Measurements from ENCODE around the gene HNRNPR. TPM values are rescaled to one million over a fixed set of nuclear protein-coding genes. Genes with fewer than 3 reads are reported as not detected.

Gene HNRNPR
- total and polyA plus RNA-seq, 9 of the 15 experiments (the other 6 are each of a cell fraction or from before 2014, with no cell fraction given), result 80.9 to 372 (median 301) TPM

- TF ChIP-seq, protein P1, sequence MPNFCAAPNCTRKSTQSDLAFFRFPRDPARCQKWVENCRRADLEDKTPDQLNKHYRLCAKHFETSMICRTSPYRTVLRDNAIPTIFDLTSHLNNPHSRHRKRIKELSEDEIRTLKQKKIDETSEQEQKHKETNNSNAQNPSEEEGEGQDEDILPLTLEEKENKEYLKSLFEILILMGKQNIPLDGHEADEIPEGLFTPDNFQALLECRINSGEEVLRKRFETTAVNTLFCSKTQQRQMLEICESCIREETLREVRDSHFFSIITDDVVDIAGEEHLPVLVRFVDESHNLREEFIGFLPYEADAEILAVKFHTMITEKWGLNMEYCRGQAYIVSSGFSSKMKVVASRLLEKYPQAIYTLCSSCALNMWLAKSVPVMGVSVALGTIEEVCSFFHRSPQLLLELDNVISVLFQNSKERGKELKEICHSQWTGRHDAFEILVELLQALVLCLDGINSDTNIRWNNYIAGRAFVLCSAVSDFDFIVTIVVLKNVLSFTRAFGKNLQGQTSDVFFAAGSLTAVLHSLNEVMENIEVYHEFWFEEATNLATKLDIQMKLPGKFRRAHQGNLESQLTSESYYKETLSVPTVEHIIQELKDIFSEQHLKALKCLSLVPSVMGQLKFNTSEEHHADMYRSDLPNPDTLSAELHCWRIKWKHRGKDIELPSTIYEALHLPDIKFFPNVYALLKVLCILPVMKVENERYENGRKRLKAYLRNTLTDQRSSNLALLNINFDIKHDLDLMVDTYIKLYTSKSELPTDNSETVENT (CRISPR knock-in tag; IDR thresholded peaks at IDR 0.05), result no peak
- TF ChIP-seq EGR1 (conservative IDR thresholded peaks at IDR 0.05), result no peak
- TF ChIP-seq ZNF76 (CRISPR knock-in tag; IDR thresholded peaks at IDR 0.05; ENCODE audit: borderline replicate concordance), result no peak
- TF ChIP-seq ESRRB (CRISPR knock-in tag; IDR thresholded peaks at IDR 0.05; ENCODE audit: borderline replicate concordance), result no peak
- TF ChIP-seq ZNF785 (CRISPR knock-in tag; IDR thresholded peaks at IDR 0.05), result no peak
- TF ChIP-seq MEIS2 (IDR thresholded peaks at IDR 0.05; ENCODE audit: partially characterized antibody), result no peak
- TF ChIP-seq SNAPC5 (CRISPR knock-in tag; IDR thresholded peaks at IDR 0.05), result no peak
- peak; percentile 89 for TF ChIP-seq HDGF (IDR thresholded peaks at IDR 0.05)
- TF ChIP-seq, protein P2, sequence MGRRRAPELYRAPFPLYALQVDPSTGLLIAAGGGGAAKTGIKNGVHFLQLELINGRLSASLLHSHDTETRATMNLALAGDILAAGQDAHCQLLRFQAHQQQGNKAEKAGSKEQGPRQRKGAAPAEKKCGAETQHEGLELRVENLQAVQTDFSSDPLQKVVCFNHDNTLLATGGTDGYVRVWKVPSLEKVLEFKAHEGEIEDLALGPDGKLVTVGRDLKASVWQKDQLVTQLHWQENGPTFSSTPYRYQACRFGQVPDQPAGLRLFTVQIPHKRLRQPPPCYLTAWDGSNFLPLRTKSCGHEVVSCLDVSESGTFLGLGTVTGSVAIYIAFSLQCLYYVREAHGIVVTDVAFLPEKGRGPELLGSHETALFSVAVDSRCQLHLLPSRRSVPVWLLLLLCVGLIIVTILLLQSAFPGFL (CRISPR knock-in tag; IDR thresholded peaks at IDR 0.05), result no peak
- no peak for TF ChIP-seq MEF2A (IDR thresholded peaks at IDR 0.05; ENCODE audit: control insufficient read depth, low read depth, low read length)
- no peak for TF ChIP-seq POLR2A (conservative IDR thresholded peaks at IDR 0.05)
- TF ChIP-seq FIP1L1 (IDR thresholded peaks at IDR 0.05; ENCODE audit: low read depth, low read length, poor library complexity, severe bottlenecking), result no peak
- no peak for TF ChIP-seq ZZZ3 (IDR thresholded peaks at IDR 0.05)
- TF ChIP-seq PYGO2 (tag; IDR thresholded peaks at IDR 0.05), result no peak
- no peak for TF ChIP-seq ZKSCAN1 (IDR thresholded peaks at IDR 0.05; ENCODE audit: low read depth, low read length)
- TF ChIP-seq, protein P3, sequence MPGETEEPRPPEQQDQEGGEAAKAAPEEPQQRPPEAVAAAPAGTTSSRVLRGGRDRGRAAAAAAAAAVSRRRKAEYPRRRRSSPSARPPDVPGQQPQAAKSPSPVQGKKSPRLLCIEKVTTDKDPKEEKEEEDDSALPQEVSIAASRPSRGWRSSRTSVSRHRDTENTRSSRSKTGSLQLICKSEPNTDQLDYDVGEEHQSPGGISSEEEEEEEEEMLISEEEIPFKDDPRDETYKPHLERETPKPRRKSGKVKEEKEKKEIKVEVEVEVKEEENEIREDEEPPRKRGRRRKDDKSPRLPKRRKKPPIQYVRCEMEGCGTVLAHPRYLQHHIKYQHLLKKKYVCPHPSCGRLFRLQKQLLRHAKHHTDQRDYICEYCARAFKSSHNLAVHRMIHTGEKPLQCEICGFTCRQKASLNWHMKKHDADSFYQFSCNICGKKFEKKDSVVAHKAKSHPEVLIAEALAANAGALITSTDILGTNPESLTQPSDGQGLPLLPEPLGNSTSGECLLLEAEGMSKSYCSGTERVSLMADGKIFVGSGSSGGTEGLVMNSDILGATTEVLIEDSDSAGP (CRISPR knock-in tag; IDR thresholded peaks at IDR 0.05), result no peak
- TF ChIP-seq BCOR (IDR thresholded peaks at IDR 0.05), result 0 out of 2 replicates have a peak, but pooled peaks have one; percentile 10
- TF ChIP-seq GABPA (tag; conservative IDR thresholded peaks at IDR 0.05; ENCODE audit: low read depth), result no peak
- no peak for TF ChIP-seq ZNF184 (CRISPR knock-in tag; IDR thresholded peaks at IDR 0.05)
- no peak for TF ChIP-seq SIX5 (IDR thresholded peaks at IDR 0.05; ENCODE audit: borderline replicate concordance in 1 of 2, insufficient read depth in 1 of 2, low read depth in 1 of 2, low read length in 2 of 2)
- TF ChIP-seq LARP7 (IDR thresholded peaks at IDR 0.05), result no peak
- TF ChIP-seq JUNB (CRISPR knock-in tag; conservative IDR thresholded peaks at IDR 0.05), result no peak
- no peak for TF ChIP-seq ZKSCAN8 (CRISPR knock-in tag; IDR thresholded peaks at IDR 0.05)
- TF ChIP-seq RAD51 (IDR thresholded peaks at IDR 0.05; ENCODE audit: borderline replicate concordance, low read depth), result no peak
Observed at GRCh38 chr1:23341931-23342692, 2.0 kb downstream of the HNRNPR start (continued).

Data from K562 (cell line).